HG03342 (cell line): ENCODE data around the gene CETN1.
A peak's percentile ranks its signal among the peaks of the same experiment; 100 is the strongest.

Experiments
- ATAC-seq: cut with Tn5 transposase; IDR thresholded peaks from one replicate; pipeline ENCODE4 v1.9.1; 2021; ENCODE audit warnings: mild to moderate bottlenecking, moderate library complexity; ENCODE audit not compliant: unreplicated experiment

CETN1 gene

GRCh38 chr18:574865-575645, 5.1 kb upstream of the CETN1 start:
- ATAC-seq: no peak

- no peak for ATAC-seq
These were observed 3.3 kb upstream of the CETN1 start for GRCh38 chr18:576924-577323.

- no peak for ATAC-seq
These were observed 2.4 kb upstream of the CETN1 start for GRCh38 chr18:577643-578375.

GRCh38 chr18:579238-579637, 942 bp upstream of the CETN1 start:
- no peak for ATAC-seq

- ATAC-seq: no peak
These were observed 916 bp downstream of the CETN1 start for GRCh38 chr18:581096-581495.

GRCh38 chr18:582465-582864, 2.3 kb downstream of the CETN1 start:
- no peak for ATAC-seq

- ATAC-seq: no peak
These were observed 14.9 kb downstream of the CETN1 start for GRCh38 chr18:595068-595467.

GRCh38 chr18:595571-595970, 15.4 kb downstream of the CETN1 start:
- no peak for ATAC-seq

- peak; percentile 45 for ATAC-seq
These were observed 16.2 kb downstream of the CETN1 start for GRCh38 chr18:596288-596881.

GRCh38 chr18:598124-598589, 18.0 kb downstream of the CETN1 start:
- ATAC-seq: no peak

- no peak for ATAC-seq
These were observed 19.9 kb downstream of the CETN1 start for GRCh38 chr18:600107-600506.

GRCh38 chr18:604771-605170, 24.6 kb downstream of the CETN1 start:
- no peak for ATAC-seq

GRCh38 chr18:607930-608329, 27.8 kb downstream of the CETN1 start:
- no peak for ATAC-seq

GRCh38 chr18:610214-610928, 30.2 kb downstream of the CETN1 start:
- ATAC-seq: no peak

GRCh38 chr18:612156-612555, 32.0 kb downstream of the CETN1 start:
- ATAC-seq: no peak

GRCh38 chr18:614193-614592, 34.0 kb downstream of the CETN1 start:
- no peak for ATAC-seq

GRCh38 chr18:615092-615521, 34.9 kb downstream of the CETN1 start:
- no peak for ATAC-seq

GRCh38 chr18:615773-616172, 35.6 kb downstream of the CETN1 start:
- ATAC-seq: no peak

- ATAC-seq: no peak
These were observed 36.3 kb downstream of the CETN1 start for GRCh38 chr18:616380-616995.

- no peak for ATAC-seq
These were observed 37.9 kb downstream of the CETN1 start for GRCh38 chr18:617970-618504.
